Panc1 (cell line): ENCODE results near the gene KCNT1. TPM values are rescaled to one million over a fixed set of nuclear protein-coding genes. Genes with fewer than 3 reads are reported as not detected.

Experiments
- ATAC-seq: fragments of 200-7000 bp; cut with Tn5 transposase; 2 replicates; pipeline ENCODE4 v1.9.1; 2020; ENCODE audit warnings: mild to moderate bottlenecking, moderate library complexity
- BruUV-seq: library from RNA; stranded (reverse); fragments of 400-500 nt; replicated peaks from 2 replicates; lab custom pipeline; 2021; lab: Mats Ljungman, UMichigan
- CTCF ChIA-PET: fragments of 300-600 bp; sonication (Branson Sonifier 250); formaldehyde crosslinking; loops from one replicate; lab custom pipeline; 2022; ENCODE audit warnings: antibody characterized with exemption; lab: Charles Lee
- POLR2A ChIA-PET: fragments of 300-600 bp; sonication (Branson Sonifier 250); formaldehyde crosslinking; loops from one replicate; lab custom pipeline; 2022; ENCODE audit warnings: antibody characterized with exemption; lab: Charles Lee
- DNase-seq: peaks from one replicate; pipeline ENCODE4 v3.0.0-alpha.2; 2010; ENCODE audit warnings: low read depth, low spot score
- H3K27ac ChIP-seq: 2 replicates; pipeline ENCODE4 v1.5.1; 2011; ENCODE audit warnings: mild to moderate bottlenecking, low read length, inconsistent platforms
- H3K27me3 ChIP-seq: fragments of 200-500 bp; sonication (Bioruptor generic); 2 replicates; pipeline ENCODE4 v1.6.0; 2014; ENCODE audit warnings: low read length, inconsistent platforms; ENCODE audit not compliant: control insufficient read depth, insufficient read depth
- H3K36me3 ChIP-seq: fragments of 200-500 bp; sonication (Bioruptor generic); 2 replicates; pipeline ENCODE4 v1.5.1; 2014; ENCODE audit warnings: inconsistent platforms, mild to moderate bottlenecking, low read length, moderate library complexity; ENCODE audit not compliant: control insufficient read depth, insufficient read depth
- H3K4me1 ChIP-seq: 2 replicates; pipeline ENCODE4 v1.5.1; 2011; ENCODE audit warnings: inconsistent platforms, mild to moderate bottlenecking, low read length, moderate library complexity; ENCODE audit not compliant: control insufficient read depth, insufficient read depth
- H3K4me3 ChIP-seq, 2 experiments: 2 replicates each; pipeline ENCODE4 v1.5.1; 2011 to 2012; ENCODE audit warnings: low read depth in 2 of 2, low read length in 2 of 2, mild to moderate bottlenecking in 2 of 2, inconsistent platforms in 1 of 2, moderate library complexity in 1 of 2
- H3K9me3 ChIP-seq: fragments of 200-500 bp; sonication (Bioruptor generic); 2 replicates; pipeline ENCODE4 v1.5.1; 2014; ENCODE audit warnings: low read depth, mild to moderate bottlenecking, inconsistent platforms, low read length, moderate library complexity; ENCODE audit not compliant: control insufficient read depth, insufficient read depth
- CTCF ChIP-seq: fragments of 450-650 bp; IDR thresholded peaks from 2 replicates; pipeline ENCODE4 v1.5.1; 2017; ENCODE audit warnings: mild to moderate bottlenecking
- POLR2AphosphoS5 ChIP-seq: IDR thresholded peaks from 2 replicates; pipeline ENCODE4 v1.6.1; 2012; ENCODE audit warnings: mild to moderate bottlenecking, low read depth, low read length, moderate library complexity
- REST ChIP-seq, 2 experiments: IDR thresholded peaks; 2 replicates each; pipeline ENCODE4 v1.6.1; 2011 to 2012; ENCODE audit warnings: low read depth in 2 of 2, control low read depth in 1 of 2, low read length in 1 of 2, mild to moderate bottlenecking in 1 of 2, moderate library complexity in 1 of 2; ENCODE audit not compliant: insufficient read depth in 1 of 2
- SIN3A ChIP-seq: IDR thresholded peaks from 2 replicates; pipeline ENCODE4 v1.6.1; 2012; ENCODE audit warnings: low read depth, mild to moderate bottlenecking, low read length, moderate library complexity, borderline replicate concordance; ENCODE audit not compliant: insufficient read depth
- TCF7L2 ChIP-seq: IDR thresholded peaks from 2 replicates; pipeline ENCODE4 v1.6.1; 2011; ENCODE audit warnings: mild to moderate bottlenecking, low read depth, low read length, inconsistent platforms
- in situ Hi-C: cut with HindIII; loops from 2 replicates; pipeline ENCODE4 v1.10.0; 2016; ENCODE audit warnings: low sequenced_read_pairs, low pct_unique_long_range_greater_than_20kb
- intact Hi-C: fragments of 100-400 bp; cut with micrococcal nuclease; formaldehyde crosslinking; loops from one replicate; pipeline ENCODE4 v1.10.0; 2022; ENCODE audit not compliant: unreplicated experiment
- total RNA-seq: library from RNA; stranded (reverse); gene quantifications from one replicate; pipeline ENCODE4 v1.2.1, GENCODE V29; 2021; ENCODE audit not compliant: unreplicated experiment

Gene KCNT1
- total RNA-seq, 1 experiment from 2014 or later, result not detected

GRCh38 chr9:135774239-135774747 lies 72.3 kb downstream of the KCNT1 start:
- Histone ChIP-seq H3K27ac (no peak overlapping the region), H3K4me1 (no peaks in the 10 kb centered on the region), H3K36me3 (no peaks in the 10 kb centered on the region), H3K4me3 (no peak overlapping the region), H3K9me3 (no peaks in the 10 kb centered on the region), H3K27me3 (no peaks in the 10 kb centered on the region)
- DNase-seq (no peak), ATAC-seq (no peak)
- POLR2A ChIA-PET, result no interaction called here
- CTCF ChIA-PET, result no interaction called here
- intact Hi-C loops (no loop called here), in situ Hi-C loops (no loop called here)
- no TSS peak for BruUV-seq
- no peak for TF ChIP-seq REST (IDR thresholded peaks at IDR 0.05; ENCODE audit: insufficient read depth in 1 of 2, low read depth in 2 of 2, low read length in 1 of 2)

- Histone ChIP-seq H3K4me1 (no peaks in the 10 kb centered on the region), H3K36me3 (no peaks in the 10 kb centered on the region), H3K27me3 (no peaks in the 10 kb centered on the region), H3K27ac (no peak overlapping the region), H3K9me3 (no peaks in the 10 kb centered on the region), H3K4me3 (no peak overlapping the region)
- ChIA-PET CTCF (no interaction called here), POLR2A (no interaction called here)
- peak; percentile 17; the same call in 1 of the 2 replicates for ATAC-seq
- DNase-seq, result no peak
- no peak for TF ChIP-seq POLR2AphosphoS5
- no peak for TF ChIP-seq TCF7L2
- TF ChIP-seq CTCF, result no peak
- no peak for TF ChIP-seq REST (IDR thresholded peaks at IDR 0.05; ENCODE audit: insufficient read depth in 1 of 2, low read depth in 2 of 2, low read length in 1 of 2)
- TF ChIP-seq SIN3A, result no peak
- in situ Hi-C loops, result no loop called here
- intact Hi-C loops, result no loop called here
- BruUV-seq, result no TSS peak
Observed at GRCh38 chr9:135774794-135775525, 73.0 kb downstream of the KCNT1 start.
